ENCODE data around the gene RBM42. TPM values are rescaled to one million over a fixed set of nuclear protein-coding genes. Genes with fewer than 3 reads are reported as not detected.
A peak's percentile ranks its signal among the peaks of the same experiment; 100 is the strongest.

RBM42 gene
- total RNA-seq, 1 donor from 2014 or later, result 91.3 TPM

GRCh38 chr19:35641515-35642151, 12.8 kb downstream of the RBM42 start, which contains the start of gene ETV2:
Gene ETV2 (plus strand): TSS chr19:35641745. CDS start chr19:35642461, 716 bp downstream.
- no peaks in the 10 kb centered on the region for H3K9me3 Mint-ChIP-seq (ENCODE audit: low read depth)
- no peaks in the 10 kb centered on the region for H3K27me3 Mint-ChIP-seq (ENCODE audit: low read depth)
- DNase-seq (ENCODE audit: low spot score), result no peak
- peak within 1 kb of the TSS; percentile 42 for H3K4me3 Mint-ChIP-seq (ENCODE audit: unreplicated experiment)
- peaks cover 6% of the 10 kb centered on the region for H3K36me3 Mint-ChIP-seq (ENCODE audit: low read depth)
- peaks cover 16% of the 10 kb centered on the region for H3K4me1 Mint-ChIP-seq (ENCODE audit: low read depth)
- TF ChIP-seq CTCF (IDR thresholded peaks at IDR 0.05), result no peak
- no peak within 1 kb of the TSS for H3K27ac Mint-ChIP-seq (ENCODE audit: unreplicated experiment)

GRCh38 chr19:35642312-35642711, 13.5 kb downstream of the RBM42 start:
- Mint-ChIP-seq H3K27ac (ENCODE audit: unreplicated experiment) (no peak overlapping the region), H3K36me3 (ENCODE audit: low read depth) (peaks cover 4% of the 10 kb centered on the region), H3K4me1 (ENCODE audit: low read depth) (peaks cover 18% of the 10 kb centered on the region), H3K9me3 (ENCODE audit: low read depth) (no peaks in the 10 kb centered on the region), H3K27me3 (ENCODE audit: low read depth) (no peaks in the 10 kb centered on the region), H3K4me3 (ENCODE audit: unreplicated experiment) (peak overlapping the region; percentile 42)
- TF ChIP-seq CTCF (IDR thresholded peaks at IDR 0.05), result no peak
- DNase-seq (ENCODE audit: low spot score), result no peak

GRCh38 chr19:35642798-35643254, 14.0 kb downstream of the RBM42 start:
- DNase-seq (ENCODE audit: low spot score), result no peak
- Mint-ChIP-seq H3K4me3 (ENCODE audit: unreplicated experiment) (peak overlapping the region; percentile 76), H3K27me3 (ENCODE audit: low read depth) (no peaks in the 10 kb centered on the region), H3K27ac (ENCODE audit: unreplicated experiment) (no peak overlapping the region), H3K36me3 (ENCODE audit: low read depth) (peaks cover 2% of the 10 kb centered on the region), H3K9me3 (ENCODE audit: low read depth) (no peaks in the 10 kb centered on the region), H3K4me1 (ENCODE audit: low read depth) (peaks cover 18% of the 10 kb centered on the region)
- no peak for TF ChIP-seq CTCF (IDR thresholded peaks at IDR 0.05)

DNA sequence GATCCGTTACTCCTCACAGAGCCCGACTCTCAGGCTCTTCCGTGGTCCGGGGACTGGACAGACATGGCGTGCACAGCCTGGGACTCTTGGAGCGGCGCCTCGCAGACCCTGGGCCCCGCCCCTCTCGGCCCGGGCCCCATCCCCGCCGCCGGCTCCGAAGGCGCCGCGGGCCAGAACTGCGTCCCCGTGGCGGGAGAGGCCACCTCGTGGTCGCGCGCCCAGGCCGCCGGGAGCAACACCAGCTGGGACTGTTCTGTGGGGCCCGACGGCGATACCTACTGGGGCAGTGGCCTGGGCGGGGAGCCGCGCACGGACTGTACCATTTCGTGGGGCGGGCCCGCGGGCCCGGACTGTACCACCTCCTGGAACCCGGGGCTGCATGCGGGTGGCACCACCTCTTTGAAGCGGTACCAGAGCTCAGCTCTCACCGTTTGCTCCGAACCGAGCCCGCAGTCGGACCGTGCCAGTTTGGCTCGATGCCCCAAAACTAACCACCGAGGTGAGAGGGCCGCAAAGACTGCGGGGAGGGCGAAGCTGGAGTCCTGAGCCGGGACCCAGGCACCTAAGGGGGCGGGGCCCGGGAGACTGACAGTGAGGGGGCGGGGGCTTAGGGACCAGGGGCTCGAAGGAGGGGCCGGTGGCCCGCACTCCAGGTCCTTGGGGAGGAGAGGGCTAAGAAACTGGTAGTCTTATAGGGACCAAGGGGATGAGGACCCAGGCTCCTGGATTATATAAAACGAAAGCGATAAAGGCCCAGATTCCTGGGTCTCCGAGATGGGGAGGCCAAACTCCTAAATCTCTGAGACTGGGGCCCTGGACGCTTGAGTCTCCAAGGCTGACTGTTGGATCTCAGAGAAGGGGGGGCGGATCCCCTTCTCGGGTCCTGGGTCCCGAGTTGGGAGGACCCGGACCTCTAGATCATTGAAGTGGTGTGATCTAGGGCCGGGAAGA, 14.7 kb downstream of the RBM42 start:
- Mint-ChIP-seq H3K9me3 (ENCODE audit: low read depth) (no peaks in the 10 kb centered on the region), H3K4me1 (ENCODE audit: low read depth) (peaks cover 18% of the 10 kb centered on the region), H3K4me3 (ENCODE audit: unreplicated experiment) (peak overlapping the region; percentile 76), H3K27ac (ENCODE audit: unreplicated experiment) (peak overlapping the region; percentile 92), H3K27me3 (ENCODE audit: low read depth) (no peaks in the 10 kb centered on the region), H3K36me3 (ENCODE audit: low read depth) (no peaks in the 10 kb centered on the region)
- no peak for TF ChIP-seq CTCF (IDR thresholded peaks at IDR 0.05)
- DNase-seq (ENCODE audit: low spot score), result no peak
